Left cardiac atrium (tissue), 4 donors: ENCODE results near the gene RPTOR. TPM values are rescaled to one million over a fixed set of nuclear protein-coding genes. Genes with fewer than 3 reads are reported as not detected.

Source experiments
- ATAC-seq, 2 donors: fragments of 200-7000 bp; cut with Tn5 transposase; one replicate each; pipeline ENCODE4 v1.9.1; 2020; ENCODE audit warnings: mild to moderate bottlenecking in 2 of 2, moderate library complexity in 2 of 2
- DNase-seq: peaks from one replicate; pipeline ENCODE4 v3.0.0-alpha.2; 2020
- intact Hi-C, 2 donors: fragments of 100-400 bp; cut with DNase I; formaldehyde crosslinking; loops; one replicate each; pipeline versions ENCODE4 v1.14.1 to v1.15.1; 2022 to 2023
- total RNA-seq, 2 donors: library from RNA; stranded (reverse); fragmentation: NEBNext Ultra II Directional; extraction: Animal tissue kit (Norgen Biotek cat#: 25700); gene quantifications; one replicate each; pipeline ENCODE4 v1.2.1, GENCODE V29; 2021
- donor health status: DM: no; HTN: yes; CAD: no.
- donor health status: DM: no; HTN: yes; CAD: no; lungs with severe emphysema.
- donor health status: DM: yes; HTN: yes; CAD: no.
- donor health status: Dilated cardiomyopathy.

The RPTOR gene
- total RNA-seq, 2 donors from 2014 or later: 18.9 to 22.9 TPM

- ATAC-seq: no peak
These were observed 394.8 kb downstream of the RPTOR start for GRCh38 chr17:80939151-80940145.

GRCh38 chr17:80940171-80941123 is 395.8 kb downstream of the RPTOR start:
- ATAC-seq: no peak
- intact Hi-C loops: no loop called here
- DNase-seq: no peak

More at GRCh38 chr17:80939151-80940145, 394.8 kb downstream of the RPTOR start:
- DNase-seq: no peak
- intact Hi-C loops: no loop called here

- no peak for ATAC-seq
- intact Hi-C loops: no loop called here
These were observed 396.5 kb downstream of the RPTOR start for GRCh38 chr17:80941171-80941570.

GRCh38 chr17:80941743-80942422 is 397.2 kb downstream of the RPTOR start:
- DNase-seq: peak; percentile 33
- ATAC-seq: peak; percentile 15 to 39
- intact Hi-C loops: no loop called here

More at GRCh38 chr17:80941171-80941570, 396.5 kb downstream of the RPTOR start:
- DNase-seq: no peak

- peak; percentile 92 to 95 for ATAC-seq
- intact Hi-C loops: no loop called here
- DNase-seq: peak; percentile 94
These were observed 398.0 kb downstream of the RPTOR start for GRCh38 chr17:80942423-80943345.

- ATAC-seq: no peak
- intact Hi-C loops: no loop called here
- no peak for DNase-seq
These were observed 398.9 kb downstream of the RPTOR start for GRCh38 chr17:80943346-80944145.

GRCh38 chr17:80944326-80944725 is 399.7 kb downstream of the RPTOR start:
- ATAC-seq (no peak), DNase-seq (no peak)
- intact Hi-C loops: no loop called here

GRCh38 chr17:80945736-80946135 is 401.1 kb downstream of the RPTOR start:
- ATAC-seq: no peak
- DNase-seq: peak; percentile 10
- intact Hi-C loops: no loop called here

GRCh38 chr17:80946449-80946848 is 401.8 kb downstream of the RPTOR start:
- DNase-seq: peak; percentile 9
- no peak for ATAC-seq
- intact Hi-C loops: no loop called here

- intact Hi-C loops: no loop called here
- ATAC-seq (no peak), DNase-seq (peak; percentile 10)
These were observed 402.7 kb downstream of the RPTOR start for GRCh38 chr17:80947200-80947940.

GRCh38 chr17:80948019-80948975 is 403.7 kb downstream of the RPTOR start:
- DNase-seq: peak; percentile 29
- intact Hi-C loops: no loop called here

GRCh38 chr17:80948976-80949450 is 404.4 kb downstream of the RPTOR start:
- DNase-seq (peak; percentile 20), ATAC-seq (no peak)
- intact Hi-C loops: no loop called here

More at GRCh38 chr17:80948019-80948975, 403.7 kb downstream of the RPTOR start:
- no peak for ATAC-seq

GRCh38 chr17:80949451-80950421 is 405.1 kb downstream of the RPTOR start:
- intact Hi-C loops: no loop called here
- DNase-seq: peak; percentile 13
- ATAC-seq: peak in 1 of 2 donors; percentile 24
